Endodermal cell (in vitro differentiated cells): ENCODE measurements around the gene BPGM. TPM values are rescaled to one million over a fixed set of nuclear protein-coding genes. Genes with fewer than 3 reads are reported as not detected.

Experiments used
- DNase-seq: peaks from one replicate; pipeline ENCODE4 v3.0.0-alpha.2; 2017
- H3K27ac ChIP-seq: 2 replicates; pipeline ENCODE4 v1.5.1; 2013; ENCODE audit warnings: mild to moderate bottlenecking, low read depth, low read length, moderate library complexity
- H3K27me3 ChIP-seq: 2 replicates; pipeline ENCODE4 v1.6.1; 2013; ENCODE audit warnings: mild to moderate bottlenecking, low read length, moderate library complexity; ENCODE audit not compliant: insufficient read depth, control insufficient read depth, poor library complexity, severe bottlenecking
- H3K36me3 ChIP-seq: 2 replicates; pipeline ENCODE4 v1.7.0; 2013; ENCODE audit warnings: mild to moderate bottlenecking, low read length, moderate library complexity; ENCODE audit not compliant: control insufficient read depth, insufficient read depth
- H3K4me1 ChIP-seq: one replicate; pipeline ENCODE4 v1.7.0; 2013; ENCODE audit warnings: low read length; ENCODE audit not compliant: control insufficient read depth, insufficient read depth
- H3K4me3 ChIP-seq: 2 replicates; pipeline ENCODE4 v1.5.1; 2013; ENCODE audit warnings: mild to moderate bottlenecking, low read length, moderate library complexity
- H3K9ac ChIP-seq: 2 replicates; pipeline ENCODE4 v1.6.1; 2013; ENCODE audit warnings: mild to moderate bottlenecking, low read length, moderate library complexity; ENCODE audit not compliant: poor library complexity, severe bottlenecking; ENCODE audit errors: extremely low read depth
- H3K9me3 ChIP-seq: 2 replicates; pipeline ENCODE4 v1.6.1; 2013; ENCODE audit warnings: mild to moderate bottlenecking, low read length, moderate library complexity; ENCODE audit not compliant: control insufficient read depth
- H3K27ac Mint-ChIP-seq: 2 replicates; pipeline ENCODE4 v1.8.0; 2020; ENCODE audit warnings: mixed read lengths
- H3K27me3 Mint-ChIP-seq: 2 replicates; pipeline ENCODE4 v1.8.0; 2021; ENCODE audit warnings: mild to moderate bottlenecking, mixed read lengths; ENCODE audit not compliant: insufficient read depth
- H3K36me3 Mint-ChIP-seq: 2 replicates; pipeline ENCODE4 v1.8.0; 2020; ENCODE audit warnings: low read depth, mixed read lengths
- H3K4me1 Mint-ChIP-seq: 2 replicates; pipeline ENCODE4 v1.8.0; 2020; ENCODE audit warnings: mixed read lengths
- H3K4me3 Mint-ChIP-seq: 2 replicates; pipeline ENCODE4 v1.8.0; 2020; ENCODE audit warnings: mild to moderate bottlenecking, moderate library complexity, mixed read lengths
- H3K9me3 Mint-ChIP-seq: 2 replicates; pipeline ENCODE4 v1.8.0; 2020; ENCODE audit warnings: mild to moderate bottlenecking, mixed read lengths
- CTCF ChIP-seq: fragments of 200-600 bp; sonication (generic); conservative IDR thresholded peaks from 2 replicates; pipeline ENCODE4 v1.5.0; 2021; ENCODE audit warnings: antibody characterized with exemption, mild to moderate bottlenecking
- WGBS, 2 experiments: methylation state at CpG; one replicate each; pipeline versions ENCODE4 v1.1.5 to v1.1.7; 2013; ENCODE audit warnings: missing lambda C conversion rate in 2 of 2, mixed read lengths in 1 of 2; ENCODE audit not compliant: insufficient coverage in 1 of 2, insufficient read length in 1 of 2; 5-methylcytosine and 5-hydroxymethylcytosine counted together
- total RNA-seq, 2 donors: library from RNA; stranded (reverse); fragmentation: NEBNext Ultra II Directional in 1 of 2; extraction: Animal tissue kit (Norgen Biotek cat#: 25700) in 1 of 2; gene quantifications; 2 replicates in 1 of 2; 3 replicates in 1 of 2; pipeline ENCODE4 v1.2.1, GENCODE V29; 2021

BPGM gene
- total RNA-seq, 2 donors from 2014 or later, result 11.1 to 16.1 TPM

- Mint-ChIP-seq H3K4me1 (peaks cover under 1% of the 10 kb centered on the region), H3K4me3 (no peak overlapping the region), H3K36me3 (peaks cover 11% of the 10 kb centered on the region), H3K9me3 (peaks cover 13% of the 10 kb centered on the region), H3K27ac (no peak overlapping the region), H3K27me3 (no peaks in the 10 kb centered on the region)
- H3K36me3 ChIP-seq, result no peaks in the 10 kb centered on the region
- H3K9ac ChIP-seq, result no peak overlapping the region
- no peak overlapping the region for H3K27ac ChIP-seq
- DNase-seq, result no peak
- H3K4me1 ChIP-seq, result no peaks in the 10 kb centered on the region
- no peak for TF ChIP-seq CTCF
- H3K4me3 ChIP-seq, result no peak overlapping the region
- WGBS, 2 experiments, result 100% methylated on average over 1 of the region's 1 CpG; no CpG with 5 or more reads in 1 of the 2 experiments
- no peaks in the 10 kb centered on the region for H3K27me3 ChIP-seq
- H3K9me3 ChIP-seq, result peaks cover 10% of the 10 kb centered on the region
These were observed 25.0 kb downstream of the BPGM start for GRCh38 chr7:134671609-134672008.

GRCh38 chr7:134674424-134674823 is 27.8 kb downstream of the BPGM start:
- H3K9me3 Mint-ChIP-seq, result peaks cover 13% of the 10 kb centered on the region
- H3K4me3 ChIP-seq, result no peak overlapping the region
- no peaks in the 10 kb centered on the region for H3K27me3 ChIP-seq
- no peaks in the 10 kb centered on the region for H3K4me1 ChIP-seq
- peaks cover 11% of the 10 kb centered on the region for H3K36me3 Mint-ChIP-seq
- H3K9ac ChIP-seq, result no peak overlapping the region
- no peak for DNase-seq
- TF ChIP-seq CTCF, result no peak
- peaks cover 10% of the 10 kb centered on the region for H3K9me3 ChIP-seq
- H3K27ac ChIP-seq, result no peak overlapping the region
- no peaks in the 10 kb centered on the region for H3K36me3 ChIP-seq
- no peaks in the 10 kb centered on the region for H3K27me3 Mint-ChIP-seq
- H3K27ac Mint-ChIP-seq, result no peak overlapping the region
- H3K4me3 Mint-ChIP-seq, result no peak overlapping the region
- peaks cover 10% of the 10 kb centered on the region for H3K4me1 Mint-ChIP-seq

GRCh38 chr7:134676743-134677142 is 30.1 kb downstream of the BPGM start:
- no peak overlapping the region for H3K27ac Mint-ChIP-seq
- H3K9ac ChIP-seq, result no peak overlapping the region
- H3K36me3 Mint-ChIP-seq, result peaks cover 14% of the 10 kb centered on the region
- H3K4me1 ChIP-seq, result no peaks in the 10 kb centered on the region
- no peak overlapping the region for H3K4me3 Mint-ChIP-seq
- H3K9me3 ChIP-seq, result peaks cover 10% of the 10 kb centered on the region
- H3K27me3 Mint-ChIP-seq, result no peaks in the 10 kb centered on the region
- no peak for TF ChIP-seq CTCF
- WGBS, 2 experiments, result 82% methylated on average over 1 of the region's 1 CpG; no CpG with 5 or more reads in 1 of the 2 experiments
- H3K36me3 ChIP-seq, result no peaks in the 10 kb centered on the region
- no peak overlapping the region for H3K27ac ChIP-seq
- no peak overlapping the region for H3K4me3 ChIP-seq
- peaks cover 10% of the 10 kb centered on the region for H3K4me1 Mint-ChIP-seq
- H3K27me3 ChIP-seq, result no peaks in the 10 kb centered on the region
- DNase-seq, result no peak
- H3K9me3 Mint-ChIP-seq, result peaks cover 13% of the 10 kb centered on the region
